NCI-H526 (cell line): Measurements from ENCODE around the gene GBF1.
"Not testable (repeated sequence)": the region's sequence is repeated elsewhere in the genome, so short reads cannot be mapped to it uniquely, and the experiment has no call there.

Experiments used
- DNase-seq, 2 experiments: peaks; one replicate each; lab custom pipeline; 2025; lab: John Stamatoyannopoulos, UW

The GBF1 gene

DNA sequence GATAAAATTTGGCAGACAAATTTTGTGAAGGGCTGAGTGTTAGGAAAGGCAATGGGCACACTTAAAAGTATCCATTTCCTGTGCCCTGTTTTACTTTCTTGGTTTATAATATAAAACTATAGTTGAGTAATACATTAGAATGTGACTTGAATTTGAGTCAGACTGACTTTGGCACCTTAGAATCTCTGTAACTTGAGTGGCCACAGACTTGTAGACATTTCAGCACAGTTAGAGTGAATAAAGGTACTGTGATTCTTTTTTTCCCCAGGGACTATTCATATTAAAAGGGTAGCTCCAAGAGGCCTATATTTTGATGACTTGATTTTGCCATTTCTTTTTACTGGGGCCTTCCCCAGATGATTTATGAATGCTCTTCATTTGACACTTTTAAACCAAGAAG lies 22.4 kb downstream of the GBF1 start:
- no peak for DNase-seq

DNA sequence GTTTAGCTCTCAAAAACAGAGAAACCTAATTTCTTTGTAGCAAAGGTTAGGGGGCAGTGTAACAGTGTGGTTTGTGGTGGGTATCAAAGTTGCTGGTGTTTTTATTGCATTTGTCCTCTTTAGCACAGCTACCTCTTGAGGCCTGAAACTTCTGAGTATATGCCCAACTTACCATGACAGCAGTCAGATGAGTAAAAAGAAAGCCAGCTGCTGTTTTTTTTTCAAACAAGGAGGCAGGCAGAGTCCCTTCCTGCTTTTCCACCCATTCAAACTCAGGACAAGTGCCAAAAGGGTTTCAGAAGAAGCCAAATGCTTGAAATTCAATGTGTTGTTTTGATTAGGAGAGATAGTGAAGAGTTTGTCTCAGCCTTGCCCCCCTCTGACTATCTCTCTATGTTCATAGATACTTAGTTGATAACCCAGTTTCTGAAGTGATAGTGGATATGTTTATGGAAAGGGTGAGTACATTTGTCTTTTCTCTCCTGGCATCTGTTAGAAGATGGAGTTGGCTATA lies 23.1 kb downstream of the GBF1 start:
- DNase-seq, result no peak

DNA sequence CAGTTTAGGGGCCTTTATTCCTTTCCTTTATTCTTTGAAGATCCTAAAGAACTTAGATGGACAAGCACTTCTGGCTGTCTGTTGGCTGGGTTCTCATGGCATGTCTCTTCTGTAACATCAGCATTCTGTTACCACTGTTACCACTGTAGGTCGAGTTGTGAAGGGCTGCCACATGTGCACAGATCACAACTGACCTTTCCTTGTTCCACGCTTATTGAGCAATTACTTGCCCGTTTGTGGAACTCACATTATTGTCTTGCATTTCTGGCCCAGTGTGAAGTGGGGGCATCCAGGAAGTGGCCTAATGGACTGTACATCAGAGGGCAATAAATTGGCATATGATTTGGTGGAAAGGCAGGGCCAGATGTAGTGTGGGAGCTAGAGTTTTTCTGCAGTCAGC lies 23.7 kb downstream of the GBF1 start:
- DNase-seq, result no peak

DNA sequence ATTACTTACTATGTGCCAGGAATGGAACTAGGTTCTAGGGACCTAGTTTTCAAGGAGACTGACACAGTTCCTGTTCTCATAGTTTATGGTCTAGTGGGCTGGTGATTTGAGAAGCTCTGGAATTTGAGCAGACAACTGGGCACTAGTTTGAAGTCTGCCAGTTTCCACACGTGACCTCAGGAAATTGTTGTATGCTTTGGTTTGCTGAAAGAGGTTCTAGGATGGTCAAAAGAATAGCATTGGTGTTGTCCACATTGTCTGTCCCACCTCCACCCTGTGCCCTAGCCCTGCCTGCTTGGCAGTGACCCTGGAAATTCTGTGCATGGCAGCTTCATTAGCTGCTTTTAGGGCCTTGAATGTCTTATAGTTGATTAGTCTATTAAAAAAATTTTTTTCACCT lies 28.7 kb downstream of the GBF1 start:
- DNase-seq, result no peak

DNA sequence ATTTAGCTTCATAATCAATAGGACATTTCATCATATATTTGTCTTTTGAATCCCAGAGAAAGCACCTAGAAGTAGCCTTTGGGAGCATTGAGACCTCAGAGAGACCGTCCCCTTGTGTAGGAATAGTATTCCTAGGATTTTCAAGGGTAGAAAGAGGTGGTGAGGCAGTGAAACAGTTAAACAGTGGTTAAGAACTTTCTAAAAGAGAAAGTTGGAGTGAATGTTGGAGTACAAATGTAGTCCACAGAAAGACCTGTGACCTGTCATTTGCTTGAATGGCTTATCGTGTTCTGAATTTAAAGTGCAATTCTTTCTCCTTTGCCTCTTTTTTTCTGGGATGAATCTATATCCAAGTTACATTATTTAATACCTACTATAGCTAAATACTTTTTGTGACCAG lies 30.0 kb downstream of the GBF1 start:
- DNase-seq, result no peak

DNA sequence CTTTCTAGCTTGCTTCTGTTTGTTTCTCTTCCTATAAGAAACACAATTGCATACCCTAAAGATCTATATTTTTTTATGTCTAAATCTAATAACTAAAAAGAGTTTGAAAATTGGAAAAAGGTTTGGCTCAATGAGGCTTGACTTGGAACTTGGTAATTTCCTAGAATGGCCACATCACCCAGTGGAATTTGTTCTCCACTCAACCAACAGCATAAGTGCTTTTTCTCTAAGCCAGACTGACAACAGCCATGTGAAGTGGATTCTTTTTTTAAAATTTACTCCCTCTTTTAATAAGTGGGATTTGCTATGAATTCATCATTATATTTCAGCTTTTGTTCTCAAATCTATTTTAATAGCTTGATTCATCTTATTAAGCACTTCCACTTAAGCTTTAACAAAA lies 33.8 kb downstream of the GBF1 start:
- no peak for DNase-seq

DNA sequence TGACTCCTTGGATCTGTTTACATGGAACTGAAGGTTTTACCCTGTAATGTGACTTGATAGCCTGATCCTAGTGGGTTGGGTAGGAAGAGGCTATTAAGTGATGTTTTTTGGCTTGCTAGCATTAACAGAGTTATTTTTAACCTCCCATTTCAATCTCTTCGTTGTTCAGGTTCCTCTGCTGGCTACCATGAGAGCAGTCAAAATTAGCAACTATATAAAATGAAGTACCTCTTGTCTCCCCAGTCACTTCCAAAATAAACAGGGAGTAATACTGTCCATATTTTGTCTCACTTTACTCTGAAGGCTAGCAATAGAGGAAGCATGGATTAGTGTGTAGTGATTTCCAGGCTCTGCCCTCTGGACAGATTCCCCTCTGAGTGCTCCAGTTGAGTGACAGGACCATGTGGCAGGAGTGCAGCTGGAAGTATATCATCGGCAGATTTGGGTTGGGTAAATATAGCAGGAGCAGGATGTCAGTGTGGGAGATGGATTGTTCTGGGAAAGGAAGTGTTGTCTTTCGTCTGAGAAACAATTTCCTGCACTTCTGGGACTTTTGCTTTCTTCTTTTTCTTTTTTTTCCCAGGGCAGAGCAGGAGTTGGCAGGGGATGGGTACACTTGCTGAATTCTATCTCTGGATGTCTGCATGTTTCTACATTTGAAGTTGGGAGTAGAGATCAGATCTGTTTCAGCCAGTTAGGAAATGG lies 35.2 kb downstream of the GBF1 start:
- DNase-seq, result no peak

DNA sequence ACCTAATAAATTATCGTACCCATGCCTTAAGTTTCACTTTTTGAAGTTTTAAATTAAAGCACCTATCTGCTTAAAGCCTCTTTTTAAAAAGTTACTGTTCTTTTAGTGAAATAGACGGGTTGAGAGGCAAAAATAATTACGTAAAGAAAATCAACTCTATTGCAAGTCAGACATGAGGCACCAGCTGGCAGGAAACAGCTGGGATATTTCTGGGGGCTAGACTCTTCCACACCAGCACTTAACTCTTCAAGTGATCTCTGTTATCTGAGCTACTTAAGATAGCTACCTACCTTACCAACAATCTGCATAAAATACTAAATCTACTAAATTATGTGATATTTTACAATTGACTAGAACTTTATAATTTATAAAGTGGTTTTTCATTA lies 35.8 kb downstream of the GBF1 start:
- DNase-seq, result no peak

DNA sequence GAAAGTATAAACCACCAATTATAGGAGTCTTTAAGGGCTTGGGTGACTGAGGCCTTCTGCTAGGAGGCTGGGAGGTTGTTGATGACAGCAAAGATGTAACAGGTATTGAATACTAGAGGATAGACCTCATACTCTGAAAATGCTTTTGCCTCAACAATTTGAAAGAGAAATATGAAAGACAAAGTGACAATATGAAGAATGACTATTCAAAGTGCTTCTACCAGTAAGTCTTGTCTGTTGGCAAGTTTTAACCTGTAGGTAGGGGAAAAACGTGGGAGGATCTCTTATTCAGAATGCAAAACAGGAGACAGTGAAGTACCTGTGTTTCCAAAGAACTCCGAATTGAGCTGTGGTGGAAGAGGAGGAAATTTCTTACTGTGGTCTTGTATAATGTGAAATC lies 38.2 kb downstream of the GBF1 start:
- peak in 1 of 2 experiments; percentile 6 for DNase-seq

DNA sequence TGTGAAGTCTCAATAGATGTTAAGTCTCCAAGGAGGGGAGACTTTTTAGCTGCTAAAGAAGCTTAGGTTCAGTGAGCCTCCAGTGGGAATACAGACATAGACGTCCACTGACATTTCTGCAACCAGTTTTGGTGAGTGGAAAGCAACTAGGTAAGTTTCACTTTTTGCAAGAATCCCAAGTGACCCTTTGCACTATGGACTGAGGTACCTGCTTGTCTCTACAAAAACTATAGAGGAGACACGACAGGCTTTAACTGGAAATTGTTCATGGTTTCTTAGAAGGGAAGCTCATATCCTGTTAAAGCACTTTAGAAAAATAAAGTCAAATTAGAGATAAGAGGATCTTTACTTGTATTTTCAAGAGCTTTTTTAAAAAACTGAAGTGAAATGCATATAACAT lies 38.6 kb downstream of the GBF1 start:
- no peak for DNase-seq

DNA sequence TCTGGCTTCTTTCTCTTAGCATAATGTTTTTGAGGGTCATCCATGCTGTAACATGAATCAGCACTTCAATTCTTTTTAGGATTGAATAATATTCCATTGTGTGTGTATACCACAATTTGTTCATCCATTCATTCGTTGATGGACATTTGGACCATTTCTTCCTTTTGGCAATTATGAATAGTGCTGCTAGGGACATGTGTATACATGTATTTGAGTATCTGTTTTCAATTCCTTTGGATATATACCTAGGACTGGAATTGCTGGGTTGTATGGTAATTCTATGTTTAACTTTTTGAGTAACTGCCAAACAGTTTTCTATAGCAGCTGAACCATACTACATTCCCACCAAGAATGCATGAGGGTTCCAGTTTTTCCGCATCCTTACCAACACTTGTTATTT lies 39.2 kb downstream of the GBF1 start:
- DNase-seq, result no peak

DNA sequence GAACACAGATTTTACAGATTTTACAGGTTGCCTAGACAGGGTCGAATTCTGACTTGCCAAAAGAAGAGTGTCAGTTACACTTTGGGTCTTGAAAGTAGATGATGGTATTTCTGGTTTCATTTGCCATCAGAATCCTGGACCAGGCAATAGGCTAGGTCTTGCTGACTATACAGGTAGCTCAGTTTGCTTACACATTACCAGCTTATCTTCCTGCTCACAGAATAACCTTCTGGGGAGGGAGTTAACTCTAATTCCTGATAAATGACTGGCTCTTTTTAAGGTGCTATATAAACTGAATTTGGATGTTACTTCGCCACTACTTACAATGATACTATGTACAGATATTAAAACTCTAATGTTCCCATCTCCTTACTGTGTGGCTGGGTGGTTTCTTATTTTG lies 39.8 kb downstream of the GBF1 start:
- DNase-seq, result no peak

DNA sequence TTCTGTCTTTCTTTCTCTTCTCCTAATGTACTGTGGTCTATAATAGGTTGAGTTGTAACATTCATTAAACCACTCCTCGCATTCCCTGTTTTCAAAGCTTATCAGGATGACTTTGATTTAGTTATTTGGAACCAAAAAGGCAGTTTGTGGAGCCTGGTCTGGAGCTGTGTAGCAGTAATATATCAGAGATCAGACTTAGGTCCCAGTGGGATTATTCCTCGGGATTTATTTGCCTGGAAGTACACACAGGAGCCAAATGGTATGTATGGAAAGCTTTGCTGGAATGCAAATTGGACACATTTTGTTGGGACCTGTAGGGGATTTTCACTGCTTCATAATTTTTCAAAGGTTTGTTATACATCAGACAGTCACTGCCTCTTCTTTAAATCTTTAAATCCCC lies 40.9 kb downstream of the GBF1 start:
- DNase-seq, result peak; percentile 18 to 30

DNA sequence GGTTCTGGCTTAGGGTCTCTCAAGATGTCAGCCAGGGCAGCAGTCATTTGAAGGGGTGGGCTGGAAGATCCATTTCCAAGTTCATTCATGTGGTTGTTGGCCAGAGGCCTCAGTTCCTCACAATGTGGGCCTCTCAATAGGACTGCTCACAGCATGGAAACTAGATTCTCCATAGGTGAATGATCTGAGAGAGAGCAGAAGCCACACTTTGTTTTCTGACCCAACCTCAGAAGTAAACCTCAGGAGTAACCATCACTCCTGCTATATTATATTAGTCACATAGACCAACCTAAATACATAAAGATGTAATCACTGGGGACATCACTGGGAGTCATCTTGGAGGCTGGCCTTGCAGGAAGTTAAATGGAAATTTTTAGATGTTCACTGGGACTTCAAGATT lies 42.2 kb downstream of the GBF1 start:
- no peak for DNase-seq

DNA sequence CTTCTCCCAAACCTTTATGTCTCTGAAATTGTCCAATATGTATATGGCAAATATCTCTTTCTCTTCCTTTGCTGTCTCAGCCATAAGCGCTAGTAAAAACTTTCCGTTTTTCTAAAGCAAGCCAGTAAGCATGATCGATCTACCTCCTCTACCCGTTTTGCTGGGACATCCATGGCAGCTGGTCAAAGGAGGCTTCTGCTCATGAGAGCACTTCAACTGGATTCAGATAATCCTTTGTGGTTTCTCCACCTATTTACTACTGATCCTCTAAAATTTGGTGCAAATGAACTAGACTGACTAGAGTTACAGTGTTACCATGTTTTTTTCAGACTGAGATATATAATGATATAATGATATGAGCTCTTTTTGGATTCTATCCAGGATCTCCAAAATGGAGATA lies 42.7 kb downstream of the GBF1 start:
- DNase-seq, result no peak

DNA sequence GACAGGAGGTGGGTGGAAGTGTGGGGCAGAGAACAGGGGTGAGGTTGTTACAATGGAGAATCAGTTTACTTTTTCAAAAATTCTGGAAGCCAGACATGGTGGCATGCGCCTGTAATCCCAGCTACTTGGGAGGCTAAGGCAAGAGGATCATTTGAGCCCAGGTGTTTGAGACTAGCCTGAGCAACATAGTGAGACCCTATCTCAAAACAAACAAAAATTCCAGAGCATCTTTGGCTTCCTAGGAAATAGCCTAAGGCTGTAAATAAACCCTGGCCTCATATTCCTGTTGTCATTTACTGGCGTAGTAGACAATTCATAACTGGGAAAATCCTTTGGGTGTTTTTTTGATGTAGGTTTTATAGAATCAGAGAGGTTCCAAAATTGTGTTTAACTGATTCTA lies 44.0 kb downstream of the GBF1 start:
- DNase-seq, result no peak

DNA sequence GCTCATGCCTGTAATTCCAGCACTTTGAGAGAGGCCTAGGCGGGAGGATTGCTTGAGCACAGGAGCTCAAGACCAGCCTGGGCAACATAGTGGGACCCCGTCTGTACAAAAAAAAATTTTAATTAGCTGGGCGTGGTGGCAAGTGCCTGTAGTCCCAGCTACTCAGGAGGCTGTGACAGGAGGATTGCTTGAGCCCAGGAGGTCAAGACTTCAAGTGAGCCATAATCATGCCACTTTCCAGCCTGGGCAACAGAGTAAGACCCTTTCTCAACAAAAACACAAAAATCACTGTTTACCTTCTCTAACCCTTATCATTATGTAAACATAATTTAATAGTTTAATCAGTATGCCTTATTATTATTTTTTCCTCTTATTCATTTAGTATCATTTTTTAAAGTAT lies 44.5 kb downstream of the GBF1 start:
- DNase-seq, result no peak

DNA sequence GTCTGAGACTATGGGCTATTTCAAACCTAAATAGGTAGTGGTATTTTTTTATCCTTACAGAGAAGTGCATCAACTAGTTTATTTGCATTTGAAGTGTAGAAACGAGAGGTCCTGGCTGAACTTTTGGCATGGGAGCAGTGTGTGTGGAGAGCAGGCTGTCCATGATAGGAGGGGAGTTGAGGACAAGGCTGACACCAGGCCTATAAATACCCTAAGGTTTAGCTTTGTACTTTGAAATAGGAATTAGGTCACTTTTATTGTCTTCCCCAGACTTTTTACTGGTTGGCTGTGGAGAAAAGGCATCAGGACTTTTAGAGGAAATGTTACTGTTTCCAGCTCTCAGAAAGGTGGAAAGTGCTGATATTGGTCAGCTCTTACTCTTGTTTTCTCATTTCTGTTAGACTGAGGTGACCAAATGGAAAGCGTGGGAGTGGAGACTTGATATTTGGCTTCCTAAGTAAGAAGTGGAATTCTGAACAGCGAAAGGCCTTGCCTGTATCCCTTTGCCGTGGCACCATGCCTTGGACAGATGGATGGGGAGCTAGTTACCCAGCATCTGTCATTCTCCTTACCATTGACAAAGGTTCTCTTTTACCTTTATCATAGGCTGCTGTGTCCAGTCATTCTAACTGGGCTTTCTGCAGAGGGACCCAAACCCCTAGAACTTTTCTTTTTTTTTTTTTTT lies 46.0 kb downstream of the GBF1 start:
- DNase-seq, result no peak

DNA sequence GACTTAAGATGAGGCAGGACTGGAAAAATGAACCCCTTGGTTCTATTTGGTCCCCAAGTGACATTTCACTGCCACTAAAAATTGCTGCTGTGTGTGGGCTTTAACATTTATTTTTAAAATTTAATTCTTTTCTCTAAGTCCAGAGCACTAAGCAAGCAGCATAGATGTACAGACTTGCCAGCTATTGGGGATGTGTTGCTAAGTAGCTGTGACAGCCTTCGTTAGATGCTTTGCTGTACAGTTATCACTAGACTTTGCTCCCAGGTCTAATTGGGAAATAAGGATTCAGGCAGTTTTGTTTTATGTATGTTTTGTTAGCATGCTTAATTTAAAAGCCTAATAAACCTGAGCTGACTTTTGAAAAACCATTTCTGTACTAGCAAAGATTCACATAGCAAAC lies 51.8 kb downstream of the GBF1 start:
- DNase-seq, result no peak

DNA sequence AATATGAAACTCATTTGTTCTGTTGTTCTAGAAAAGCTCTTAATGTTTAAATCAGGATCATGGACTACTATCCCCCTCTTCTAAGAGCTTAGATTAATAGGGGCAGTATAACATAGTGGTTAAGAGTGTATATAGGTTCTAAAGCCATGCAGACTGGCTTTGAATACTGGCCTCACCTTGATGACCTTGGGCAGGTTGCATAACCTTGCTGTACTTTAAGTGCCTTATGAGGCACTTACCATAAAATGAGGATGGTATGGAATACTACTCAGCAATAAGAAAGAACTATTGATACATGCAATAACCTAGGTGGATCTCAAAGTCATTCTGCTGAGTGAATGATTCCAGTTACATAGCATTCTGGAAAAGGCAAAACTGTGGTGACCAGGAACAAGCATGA lies 53.6 kb downstream of the GBF1 start:
- DNase-seq, result no peak

DNA sequence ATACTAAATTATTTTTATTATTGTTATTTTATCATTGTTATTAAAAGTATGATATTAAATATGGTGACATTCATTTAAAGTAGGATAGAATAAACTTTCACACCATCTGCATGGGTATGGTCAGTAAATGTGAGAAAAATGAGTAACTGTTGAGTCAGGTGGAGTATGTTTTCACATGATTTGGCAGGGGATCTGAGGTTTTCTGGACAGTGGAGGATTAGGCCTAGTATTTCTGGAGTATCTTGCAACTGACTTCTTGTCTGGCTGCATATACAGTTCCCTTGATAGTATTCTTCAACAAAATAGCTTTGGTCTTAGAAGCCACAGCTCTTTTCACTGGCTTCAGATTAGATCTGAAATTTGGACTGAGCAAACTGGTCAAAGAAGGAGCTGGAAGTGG lies 54.5 kb downstream of the GBF1 start:
- no peak for DNase-seq

DNA sequence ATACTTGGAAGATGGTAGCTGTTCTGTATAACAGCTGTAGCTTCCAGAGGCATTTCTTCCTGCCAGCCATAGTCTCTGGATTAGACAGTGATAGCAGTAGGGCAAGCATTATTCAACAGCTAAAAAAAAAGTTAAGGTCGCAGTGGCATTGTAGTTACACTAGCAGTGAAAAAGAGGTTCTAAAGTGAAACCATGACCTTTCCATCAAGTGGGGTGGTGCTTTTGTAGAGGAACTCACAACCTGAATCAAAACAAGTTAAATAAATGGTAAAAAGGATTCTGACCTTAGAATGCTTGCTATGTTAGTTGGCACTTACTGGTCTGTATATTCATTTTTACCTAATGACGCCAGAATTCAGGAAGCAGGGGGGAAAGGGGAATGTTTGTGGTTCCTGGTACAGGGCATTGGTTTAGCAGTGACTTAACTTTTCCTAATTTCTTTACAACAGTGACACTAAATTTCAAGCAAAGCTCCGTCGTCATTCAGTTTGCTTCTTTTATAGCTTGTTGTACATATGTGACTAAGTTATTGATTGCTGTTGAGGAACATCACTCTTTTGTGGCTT lies 55.0 kb downstream of the GBF1 start:
- no peak for DNase-seq

DNA sequence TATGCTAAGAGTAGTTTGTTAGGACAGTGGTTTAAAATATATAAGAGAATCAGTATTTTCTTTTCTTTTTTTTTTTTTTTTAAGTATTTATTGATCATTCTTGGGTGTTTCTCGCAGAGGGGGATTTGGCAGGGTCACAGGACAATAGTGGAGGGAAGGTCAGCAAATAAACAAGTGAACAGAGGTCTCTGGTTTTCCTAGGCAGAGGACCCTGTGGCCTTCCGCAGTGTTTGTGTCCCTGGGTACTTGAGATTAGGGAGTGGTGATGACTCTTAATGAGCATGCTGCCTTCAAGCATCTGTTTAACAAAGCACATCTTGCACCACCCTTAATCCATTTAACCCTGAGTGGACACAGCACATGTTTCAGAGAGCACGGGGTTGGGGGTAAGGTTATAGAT lies 55.6 kb downstream of the GBF1 start:
- not testable (repeated sequence) for DNase-seq

DNA sequence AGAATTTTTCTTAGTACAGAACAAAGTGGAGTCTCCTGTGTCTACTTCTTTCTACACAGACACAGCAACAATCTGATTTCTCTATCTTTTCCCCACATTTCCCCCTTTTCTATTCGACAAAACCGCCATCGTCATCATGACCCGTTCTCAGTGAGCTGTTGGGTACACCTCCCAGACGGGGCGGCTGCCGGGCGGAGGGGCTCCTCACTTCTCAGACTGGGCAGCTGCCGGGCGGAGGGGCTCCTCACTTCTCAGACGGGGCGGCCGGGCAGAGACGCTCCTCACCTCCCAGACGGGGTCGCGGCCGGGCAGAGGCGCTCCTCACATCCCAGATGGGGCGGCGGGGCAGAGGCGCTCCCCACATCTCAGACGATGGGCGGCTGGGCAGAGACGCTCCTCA lies 56.0 kb downstream of the GBF1 start:
- DNase-seq, result not testable (repeated sequence)
